ENCODE results near the gene GPR161. TPM values are rescaled to one million over a fixed set of nuclear protein-coding genes. Genes with fewer than 3 reads are reported as not detected.

Gene GPR161
- total RNA-seq, 1 experiment from 2014 or later = 2.4 TPM

GRCh38 chr1:168050880-168051279, 85.8 kb downstream of the GPR161 start:
- intact Hi-C loops (cut with micrococcal nuclease; ENCODE audit: unreplicated experiment) = no loop called here
- DNase-seq (ENCODE audit: low read depth, low spot score) (no peak), ATAC-seq (no peak)
- peaks cover 9% of the 10 kb centered on the region; the same call in 1 of the 2 replicates for H3K36me3 ChIP-seq (ENCODE audit: control insufficient read depth, insufficient read depth, low read length)
- no peaks in the 10 kb centered on the region for H3K27me3 ChIP-seq (ENCODE audit: control insufficient read depth, insufficient read depth, low read length)
- BruUV-seq (replicated peaks) = no TSS peak
- in situ Hi-C loops (cut with HindIII; ENCODE audit: low pct_unique_long_range_greater_than_20kb, low sequenced_read_pairs) = no loop called here
- TF ChIP-seq TCF7L2 (IDR thresholded peaks at IDR 0.05; ENCODE audit: low read depth, low read length) (no peak), CTCF (IDR thresholded peaks at IDR 0.05) (no peak), REST (IDR thresholded peaks at IDR 0.05; ENCODE audit: insufficient read depth in 1 of 2, low read depth in 2 of 2, low read length in 1 of 2) (no peak), POLR2AphosphoS5 (IDR thresholded peaks at IDR 0.05; ENCODE audit: low read depth, low read length) (no peak), SIN3A (IDR thresholded peaks at IDR 0.05; ENCODE audit: borderline replicate concordance, insufficient read depth, low read depth, low read length) (no peak)
- H3K9me3 ChIP-seq (ENCODE audit: control insufficient read depth, insufficient read depth, low read depth, low read length) = no peaks in the 10 kb centered on the region
- no peak overlapping the region for H3K4me3 ChIP-seq (ENCODE audit: low read depth in 2 of 2, low read length in 2 of 2)
- POLR2A ChIA-PET = no interaction called here
- no peaks in the 10 kb centered on the region for H3K4me1 ChIP-seq (ENCODE audit: control insufficient read depth, insufficient read depth, low read length)
- CTCF ChIA-PET = no interaction called here
- no peak overlapping the region for H3K27ac ChIP-seq (ENCODE audit: low read length)

GRCh38 chr1:168050307-168050706, 86.4 kb downstream of the GPR161 start:
- intact Hi-C loops (cut with micrococcal nuclease; ENCODE audit: unreplicated experiment) = no loop called here
- peaks cover 15% of the 10 kb centered on the region for H3K36me3 ChIP-seq (ENCODE audit: control insufficient read depth, insufficient read depth, low read length)
- CTCF ChIA-PET = no interaction called here
- no peaks in the 10 kb centered on the region for H3K27me3 ChIP-seq (ENCODE audit: control insufficient read depth, insufficient read depth, low read length)
- no peaks in the 10 kb centered on the region for H3K4me1 ChIP-seq (ENCODE audit: control insufficient read depth, insufficient read depth, low read length)
- no peak overlapping the region for H3K27ac ChIP-seq (ENCODE audit: low read length)
- no peak for DNase-seq (ENCODE audit: low read depth, low spot score)
- BruUV-seq (replicated peaks) = no TSS peak
- POLR2A ChIA-PET = interaction anchor here (0.6 kb wide), 1 partner anchor 1478 kb away, joined by 7 read pairs; no protein-coding TSS in a partner anchor
- TF ChIP-seq TCF7L2 (IDR thresholded peaks at IDR 0.05; ENCODE audit: low read depth, low read length) (no peak), REST (IDR thresholded peaks at IDR 0.05; ENCODE audit: insufficient read depth in 1 of 2, low read depth in 2 of 2, low read length in 1 of 2) (no peak)
- ATAC-seq = no peak
- no peaks in the 10 kb centered on the region for H3K9me3 ChIP-seq (ENCODE audit: control insufficient read depth, insufficient read depth, low read depth, low read length)
- in situ Hi-C loops (cut with HindIII; ENCODE audit: low pct_unique_long_range_greater_than_20kb, low sequenced_read_pairs) = no loop called here
- H3K4me3 ChIP-seq (ENCODE audit: low read depth in 2 of 2, low read length in 2 of 2) = no peak overlapping the region
